ENCODE measurements around the gene DCN.

Gene DCN

DNA sequence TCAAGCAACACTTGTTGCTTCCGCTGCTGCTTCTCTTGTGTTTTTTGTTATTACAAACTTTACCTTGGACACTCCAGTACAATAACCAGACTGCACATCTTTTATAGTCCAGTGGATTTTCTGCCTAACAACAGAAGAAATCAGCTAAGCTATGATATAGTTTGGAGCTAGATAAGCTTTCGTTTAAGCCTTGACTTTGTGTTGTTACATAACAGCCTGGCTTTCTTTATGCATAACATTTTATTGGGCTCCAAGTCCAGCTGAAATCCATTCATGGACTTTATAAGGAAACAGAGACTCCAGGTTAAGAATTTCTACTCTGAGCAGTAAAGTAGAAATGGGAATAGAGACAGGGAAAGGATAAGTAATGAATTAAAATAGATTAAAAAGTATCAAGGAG lies 3.5 kb upstream of the DCN start:
- DNase-seq (ENCODE audit: low read depth in 1 of 2, low spot score in 1 of 2): no peak

DNA sequence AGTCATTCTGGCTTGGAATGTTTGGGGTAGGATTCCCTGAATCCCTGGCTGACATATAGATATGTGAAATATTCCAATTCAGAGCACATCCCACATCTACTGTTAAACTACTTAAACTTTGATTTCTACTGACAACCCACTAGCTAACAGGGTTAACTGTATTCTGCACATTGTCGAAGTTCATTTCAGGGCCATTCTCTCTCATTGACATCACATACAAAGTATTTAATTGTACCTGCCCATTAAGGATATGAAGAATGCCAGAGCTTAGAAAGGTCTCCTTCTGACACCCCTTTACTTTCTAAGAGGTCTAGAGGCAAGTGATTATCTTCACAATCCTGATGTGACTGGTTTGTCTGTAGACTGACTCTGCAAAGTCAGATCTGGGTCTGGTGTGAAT lies 2.8 kb upstream of the DCN start:
- DNase-seq (ENCODE audit: low read depth in 1 of 2, low spot score in 1 of 2): no peak

DNA sequence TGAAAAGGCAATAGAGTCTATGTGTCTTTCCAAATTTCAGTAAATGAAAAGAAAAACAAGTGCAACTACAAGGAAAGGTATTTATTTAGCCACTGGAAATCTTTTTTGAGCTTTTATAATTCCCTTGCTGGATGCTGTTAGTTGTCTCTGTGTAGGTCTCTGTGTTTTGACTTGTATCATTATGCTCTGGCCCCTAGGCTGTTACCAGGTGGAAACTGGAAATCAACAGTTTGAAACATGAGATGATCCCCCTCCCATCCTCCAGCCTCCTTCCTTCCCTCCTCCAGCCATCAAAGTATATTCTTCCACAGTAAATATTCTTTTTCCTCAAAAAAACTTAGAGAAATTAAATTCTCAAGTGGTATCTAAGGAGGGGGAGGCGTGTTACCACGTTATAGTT lies 934 bp upstream of the DCN start:
- DNase-seq (ENCODE audit: low read depth in 1 of 2, low spot score in 1 of 2): no peak

GRCh38 chr12:91180582-91181395 lies 1.8 kb downstream of the DCN start:
- DNase-seq (ENCODE audit: low read depth in 1 of 2, low spot score in 1 of 2): no peak

GRCh38 chr12:91179966-91180561 lies 2.6 kb downstream of the DCN start:
- no peak for DNase-seq (ENCODE audit: low read depth in 1 of 2, low spot score in 1 of 2)

- no peak for DNase-seq (ENCODE audit: low read depth in 1 of 2, low spot score in 1 of 2)
These were observed 3.3 kb downstream of the DCN start for GRCh38 chr12:91179315-91179714.

- DNase-seq (ENCODE audit: low read depth in 1 of 2, low spot score in 1 of 2): no peak
These were observed 3.8 kb downstream of the DCN start for GRCh38 chr12:91178781-91179180.

- no peak for DNase-seq (ENCODE audit: low read depth in 1 of 2, low spot score in 1 of 2)
These were observed 4.5 kb downstream of the DCN start for GRCh38 chr12:91178139-91178561.

DNA sequence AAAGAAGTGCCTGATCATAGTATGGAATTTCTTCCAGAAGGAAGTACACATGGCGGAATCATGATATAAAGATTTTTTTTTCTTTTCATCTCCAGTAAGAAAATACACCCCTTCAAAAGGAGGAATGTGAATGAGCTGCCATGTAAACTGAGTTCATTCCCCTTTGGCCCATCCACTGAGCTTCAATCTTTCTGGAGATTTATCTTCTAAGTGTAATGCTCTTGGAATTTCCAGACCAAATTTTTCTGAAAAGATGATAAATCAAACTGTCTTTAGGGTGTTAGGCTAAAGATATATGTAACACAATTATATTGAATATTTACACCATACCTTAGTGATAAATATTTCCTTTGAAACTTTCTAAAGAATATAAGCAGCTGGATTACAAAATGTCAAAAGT lies 5.2 kb downstream of the DCN start:
- DNase-seq (ENCODE audit: low read depth in 1 of 2, low spot score in 1 of 2): no peak

GRCh38 chr12:91176915-91177314 lies 5.7 kb downstream of the DCN start:
- no peak for DNase-seq (ENCODE audit: low read depth in 1 of 2, low spot score in 1 of 2)

GRCh38 chr12:91176358-91176757 lies 6.3 kb downstream of the DCN start:
- no peak for DNase-seq (ENCODE audit: low read depth in 1 of 2, low spot score in 1 of 2)

GRCh38 chr12:91173124-91173523 lies 9.5 kb downstream of the DCN start:
- no peak for DNase-seq (ENCODE audit: low read depth in 1 of 2, low spot score in 1 of 2)

GRCh38 chr12:91172096-91172495 lies 10.5 kb downstream of the DCN start:
- DNase-seq (ENCODE audit: low read depth in 1 of 2, low spot score in 1 of 2): no peak

DNA sequence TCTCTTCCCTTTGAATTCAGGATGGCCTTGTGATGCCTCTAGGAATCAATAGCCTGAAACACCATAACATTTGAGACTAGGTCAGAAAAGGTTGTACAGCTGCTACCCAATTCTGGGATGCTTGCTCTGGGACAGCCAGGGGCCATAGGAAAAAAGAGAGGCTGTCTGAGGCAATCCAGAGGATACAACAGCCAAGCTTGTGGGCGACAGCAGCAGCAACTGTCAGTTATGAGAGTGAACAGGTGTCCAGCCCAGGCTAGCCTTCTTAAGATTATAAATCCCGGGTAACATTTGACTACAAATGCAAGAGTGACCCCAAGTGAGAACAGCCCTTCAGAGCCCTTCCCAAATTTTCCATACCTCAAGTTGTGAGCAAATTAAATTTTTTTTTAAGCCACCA lies 11.1 kb downstream of the DCN start:
- no peak for DNase-seq (ENCODE audit: low read depth in 1 of 2, low spot score in 1 of 2)

DNA sequence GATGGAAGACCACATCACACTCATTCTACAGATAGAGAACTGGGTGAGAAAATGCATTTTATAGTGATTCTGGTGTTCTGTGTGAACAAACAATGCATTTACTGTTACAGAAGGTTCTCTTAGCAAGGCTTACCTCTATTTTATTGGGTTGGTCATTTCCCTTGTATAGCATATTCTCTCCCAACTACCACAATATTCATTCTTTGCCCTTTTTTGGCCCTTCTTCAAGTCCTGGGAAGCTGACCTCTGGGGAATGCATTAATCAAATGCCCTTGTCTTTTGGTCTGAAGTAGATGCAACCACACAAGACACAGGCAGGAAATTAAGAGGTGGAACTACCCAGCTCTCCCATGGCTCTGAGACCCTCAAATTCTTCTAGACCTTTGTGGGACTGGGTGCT lies 19.5 kb downstream of the DCN start:
- no peak for DNase-seq (ENCODE audit: low read depth in 1 of 2, low spot score in 1 of 2)

GRCh38 chr12:91161009-91161408 lies 21.6 kb downstream of the DCN start:
- no peak for DNase-seq (ENCODE audit: low read depth in 1 of 2, low spot score in 1 of 2)

GRCh38 chr12:91155990-91156389 lies 26.6 kb downstream of the DCN start:
- DNase-seq (ENCODE audit: low read depth in 1 of 2, low spot score in 1 of 2): no peak

- DNase-seq (ENCODE audit: low read depth in 1 of 2, low spot score in 1 of 2): no peak
These were observed 28.5 kb downstream of the DCN start for GRCh38 chr12:91154131-91154530.

DNA sequence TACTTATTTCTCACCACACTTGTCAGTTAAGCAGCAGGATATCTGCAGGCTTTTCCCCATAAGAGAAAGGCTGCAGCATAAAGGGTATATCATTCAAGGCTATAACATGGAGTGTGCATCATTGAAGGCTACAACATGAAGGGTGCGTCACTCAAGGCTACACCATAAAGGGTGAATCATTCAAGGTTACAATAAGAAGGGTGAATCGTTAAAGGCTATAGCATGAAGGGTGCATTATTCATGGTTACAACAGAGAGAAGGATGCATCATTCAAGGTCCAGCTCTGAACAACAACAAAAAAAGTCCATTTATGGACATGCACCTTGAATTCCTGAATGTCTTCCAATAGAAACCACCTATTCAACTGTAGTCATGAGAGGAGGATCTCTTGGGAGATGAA lies 38.6 kb downstream of the DCN start:
- no peak for DNase-seq (ENCODE audit: low read depth in 1 of 2, low spot score in 1 of 2)

DNA sequence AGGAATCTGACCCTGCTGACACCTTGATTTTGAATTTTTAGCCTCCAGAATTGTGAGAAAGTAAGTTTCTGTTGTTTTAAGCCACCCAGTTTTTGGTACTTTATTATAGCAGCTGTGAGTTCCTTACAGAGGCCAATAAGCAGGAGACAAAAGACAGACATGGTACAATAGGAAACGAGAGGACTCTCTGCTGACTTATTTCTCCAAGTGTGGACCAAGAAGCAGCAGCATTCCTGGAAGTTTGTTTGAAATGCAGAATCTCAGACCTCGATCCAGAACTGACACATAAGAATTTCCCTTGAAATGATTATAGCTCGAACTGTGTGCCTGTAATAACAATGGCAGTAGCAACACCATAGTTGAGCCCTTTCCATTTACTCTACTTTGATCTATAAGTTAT lies 39.4 kb downstream of the DCN start:
- no peak for DNase-seq (ENCODE audit: low read depth in 1 of 2, low spot score in 1 of 2)

- DNase-seq (ENCODE audit: low read depth in 1 of 2, low spot score in 1 of 2): no peak
These were observed 40.4 kb downstream of the DCN start for GRCh38 chr12:91142221-91142631.

DNA sequence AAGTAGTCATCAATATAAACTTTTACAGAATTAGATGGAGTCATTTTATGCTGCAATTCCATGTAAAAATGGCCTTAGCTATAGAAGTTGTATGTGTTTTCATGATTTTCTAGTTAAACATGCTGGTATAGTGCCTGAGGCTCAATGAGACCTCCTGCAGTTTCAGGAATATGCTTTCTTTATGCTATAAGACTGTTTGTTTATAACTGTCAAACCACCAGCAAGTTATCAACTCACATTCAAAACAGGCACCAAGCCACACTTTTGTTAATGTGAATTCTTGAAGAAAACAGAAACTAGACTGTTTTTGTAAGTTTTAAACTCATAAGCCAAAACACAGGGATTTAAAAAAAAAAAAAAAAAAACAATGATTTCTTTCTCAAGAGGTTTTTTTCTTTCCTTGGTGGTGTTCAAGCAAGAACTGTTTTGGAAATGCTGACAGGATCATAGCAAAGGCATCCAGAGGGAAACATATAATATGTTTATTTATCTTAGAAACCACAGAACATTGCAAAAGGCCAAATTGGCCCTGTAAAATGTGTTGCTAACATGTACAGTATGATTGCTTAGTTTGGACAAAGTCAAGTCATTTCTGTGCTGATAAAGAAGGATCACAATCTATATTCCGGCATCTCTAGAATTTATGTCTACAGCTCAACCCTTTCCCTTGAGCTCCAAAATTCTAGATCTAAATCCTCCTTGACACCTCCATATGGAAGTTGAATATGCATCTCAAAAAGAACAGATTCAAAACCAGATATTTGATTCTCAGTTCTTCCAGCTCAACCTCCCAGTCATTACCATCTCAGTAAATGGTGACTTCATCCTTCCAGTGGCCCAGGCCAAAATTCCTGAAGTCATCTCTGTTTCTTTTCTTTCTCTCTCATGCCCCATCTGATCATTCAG lies 42.3 kb downstream of the DCN start:
- DNase-seq (ENCODE audit: low read depth in 1 of 2, low spot score in 1 of 2): no peak

Measured in activated T-helper 1 cell treated with anti-CD3 and anti-CD28 coated beads, Interleukin-2, amount 50 U/mL, for 16 hours (primary cell).